IgD-negative memory B cell (primary cell): Measurements from ENCODE around the gene PCDH9. TPM values are rescaled to one million over a fixed set of nuclear protein-coding genes. Genes with fewer than 3 reads are reported as not detected.

Experiments
- H3K27ac Mint-ChIP-seq, 3 donors: one replicate each; pipeline ENCODE4 v1.8.0; 2020 to 2022; ENCODE audit warnings: mild to moderate bottlenecking in 3 of 3, mixed read lengths in 3 of 3, moderate library complexity in 1 of 3
- H3K27me3 Mint-ChIP-seq: one replicate; pipeline ENCODE4 v1.8.0; 2021; ENCODE audit warnings: mixed read lengths
- H3K36me3 Mint-ChIP-seq: one replicate; pipeline ENCODE4 v1.8.0; 2020; ENCODE audit warnings: mild to moderate bottlenecking, mixed read lengths
- H3K4me1 Mint-ChIP-seq, 3 donors: one replicate each; pipeline ENCODE4 v1.8.0; 2020 to 2022; ENCODE audit warnings: mixed read lengths in 3 of 3, mild to moderate bottlenecking in 1 of 3
- H3K4me3 Mint-ChIP-seq, 4 donors: one replicate each; pipeline ENCODE4 v1.8.0; 2020 to 2022; ENCODE audit warnings: mild to moderate bottlenecking in 4 of 4, mixed read lengths in 4 of 4, moderate library complexity in 3 of 4
- H3K9me3 Mint-ChIP-seq, 3 donors: one replicate each; pipeline ENCODE4 v1.8.0; 2020 to 2021; ENCODE audit warnings: mixed read lengths in 3 of 3, mild to moderate bottlenecking in 1 of 3
- polyA plus RNA-seq: library from polyadenylated mRNA; unstranded; fragments of 300-500 nt; fragmentation: Illumina TruSeq; gene quantifications from one replicate; pipeline ENCODE4 v1.2.3, GENCODE V29; 2021

PCDH9 gene, protein sequence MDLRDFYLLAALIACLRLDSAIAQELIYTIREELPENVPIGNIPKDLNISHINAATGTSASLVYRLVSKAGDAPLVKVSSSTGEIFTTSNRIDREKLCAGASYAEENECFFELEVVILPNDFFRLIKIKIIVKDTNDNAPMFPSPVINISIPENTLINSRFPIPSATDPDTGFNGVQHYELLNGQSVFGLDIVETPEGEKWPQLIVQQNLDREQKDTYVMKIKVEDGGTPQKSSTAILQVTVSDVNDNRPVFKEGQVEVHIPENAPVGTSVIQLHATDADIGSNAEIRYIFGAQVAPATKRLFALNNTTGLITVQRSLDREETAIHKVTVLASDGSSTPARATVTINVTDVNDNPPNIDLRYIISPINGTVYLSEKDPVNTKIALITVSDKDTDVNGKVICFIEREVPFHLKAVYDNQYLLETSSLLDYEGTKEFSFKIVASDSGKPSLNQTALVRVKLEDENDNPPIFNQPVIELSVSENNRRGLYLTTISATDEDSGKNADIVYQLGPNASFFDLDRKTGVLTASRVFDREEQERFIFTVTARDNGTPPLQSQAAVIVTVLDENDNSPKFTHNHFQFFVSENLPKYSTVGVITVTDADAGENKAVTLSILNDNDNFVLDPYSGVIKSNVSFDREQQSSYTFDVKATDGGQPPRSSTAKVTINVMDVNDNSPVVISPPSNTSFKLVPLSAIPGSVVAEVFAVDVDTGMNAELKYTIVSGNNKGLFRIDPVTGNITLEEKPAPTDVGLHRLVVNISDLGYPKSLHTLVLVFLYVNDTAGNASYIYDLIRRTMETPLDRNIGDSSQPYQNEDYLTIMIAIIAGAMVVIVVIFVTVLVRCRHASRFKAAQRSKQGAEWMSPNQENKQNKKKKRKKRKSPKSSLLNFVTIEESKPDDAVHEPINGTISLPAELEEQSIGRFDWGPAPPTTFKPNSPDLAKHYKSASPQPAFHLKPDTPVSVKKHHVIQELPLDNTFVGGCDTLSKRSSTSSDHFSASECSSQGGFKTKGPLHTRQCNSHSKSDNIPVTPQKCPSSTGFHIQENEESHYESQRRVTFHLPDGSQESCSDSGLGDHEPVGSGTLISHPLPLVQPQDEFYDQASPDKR (N-terminal part only)
- 2.3 TPM for polyA plus RNA-seq

DNA sequence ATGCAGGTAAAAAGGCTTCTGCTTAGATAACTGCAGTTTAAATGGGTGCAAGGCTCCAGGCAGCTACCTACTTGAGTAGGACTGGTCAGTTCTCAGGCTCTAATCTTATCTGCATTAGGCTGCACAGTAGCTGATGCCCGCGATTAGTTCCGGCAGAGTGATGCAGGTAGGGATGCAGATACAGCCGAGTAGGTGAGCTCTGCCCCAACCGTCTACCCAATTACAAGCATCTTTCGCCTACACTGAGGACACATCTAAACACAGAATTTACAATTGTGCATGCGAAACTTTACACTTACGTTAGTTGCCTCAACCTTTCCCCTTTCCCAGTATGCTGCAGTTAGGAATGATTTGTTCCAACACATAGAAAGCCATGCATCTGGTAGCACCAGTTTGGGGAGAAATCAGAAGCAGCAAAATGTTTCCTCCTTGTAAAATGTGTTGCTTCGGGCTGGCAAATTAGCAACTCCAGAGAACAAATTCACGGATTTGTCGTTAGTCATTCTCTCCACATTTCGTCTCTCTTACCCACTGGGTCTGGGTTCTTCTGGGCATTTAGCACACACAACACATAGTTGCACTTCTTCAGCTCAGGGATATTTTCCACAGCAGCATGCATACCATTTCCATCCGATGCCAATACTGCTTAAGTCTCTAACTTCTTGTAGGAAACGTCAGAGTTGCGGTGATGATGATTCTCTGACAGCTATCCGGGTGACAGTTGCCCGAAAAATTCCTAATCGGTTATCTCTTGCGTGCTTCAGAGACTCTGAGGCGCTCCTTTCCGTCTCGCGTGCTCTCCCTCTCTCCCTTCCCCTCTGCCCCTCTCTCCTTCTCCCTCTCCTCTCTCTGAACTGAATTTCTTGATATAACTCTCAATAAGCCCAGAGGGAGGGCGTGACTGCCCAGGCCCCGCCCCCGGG is at the start of gene PCDH9:
TSS of gene PCDH9 (minus strand) at position 856 of the 923 bp plus-strand sequence. CDS start 1,896 bp downstream, outside the sequence.
- Mint-ChIP-seq H3K4me1 (peaks cover 4 to 6% (median 6%) of the 10 kb centered on the region in 3 donors), H3K4me3 (no peak within 1 kb of the TSS), H3K36me3 (no peaks in the 10 kb centered on the region), H3K27me3 (peaks cover 7% of the 10 kb centered on the region), H3K27ac (peak within 1 kb of the TSS in 1 of 3 donors; percentile 7), H3K9me3 (no peaks in the 10 kb centered on the region)

DNA sequence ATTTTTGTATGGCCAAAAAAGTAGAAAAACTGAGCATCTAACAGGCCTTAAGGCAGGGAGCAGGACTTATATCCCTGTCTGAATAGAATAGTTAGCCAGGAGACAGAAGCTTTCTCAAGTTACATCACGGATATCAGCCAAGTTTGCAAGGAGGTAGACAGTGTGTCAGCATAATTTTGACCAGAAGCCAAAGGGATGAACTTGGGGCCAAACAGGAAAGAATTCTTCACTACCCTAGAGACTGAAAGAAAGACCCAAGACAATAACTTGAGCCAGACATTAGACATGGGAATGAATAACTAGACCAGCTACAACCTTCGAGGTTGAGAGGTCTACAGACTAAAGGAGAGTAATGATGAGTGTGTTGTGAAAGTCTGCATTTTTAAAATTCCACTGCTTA is 48.1 kb upstream of the PCDH9 start:
- H3K9me3 Mint-ChIP-seq = peaks cover 0 to 7% (median 1%) of the 10 kb centered on the region in 3 donors

DNA sequence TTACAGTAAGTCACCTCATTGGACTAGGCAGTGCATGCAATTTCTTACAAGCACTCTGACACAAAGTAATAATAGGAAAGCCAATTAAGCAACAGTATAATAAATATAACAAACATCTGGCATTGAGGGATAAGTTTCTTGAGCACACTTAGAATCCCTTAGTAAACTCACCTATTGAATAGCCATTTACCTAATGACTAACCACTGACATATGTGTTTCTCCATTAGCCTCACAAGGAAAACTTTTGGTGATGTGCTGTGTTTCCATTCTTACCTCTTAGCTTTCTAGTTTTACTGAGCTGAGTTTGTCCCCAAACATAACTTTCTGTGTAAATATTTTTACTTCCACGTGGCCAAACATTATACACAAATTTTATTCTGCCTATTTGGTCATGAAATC is 47.4 kb upstream of the PCDH9 start:
- Mint-ChIP-seq H3K4me3 (no peak overlapping the region), H3K9me3 (peaks cover 1 to 7% (median 1%) of the 10 kb centered on the region in 3 donors), H3K27me3 (no peaks in the 10 kb centered on the region), H3K36me3 (no peaks in the 10 kb centered on the region), H3K4me1 (no peaks in the 10 kb centered on the region), H3K27ac (no peak overlapping the region)

More for the DNA sequence above, 48.1 kb upstream of the PCDH9 start:
- H3K27me3 Mint-ChIP-seq = no peaks in the 10 kb centered on the region
- no peak overlapping the region for H3K27ac Mint-ChIP-seq
- no peaks in the 10 kb centered on the region for H3K4me1 Mint-ChIP-seq
- H3K36me3 Mint-ChIP-seq = no peaks in the 10 kb centered on the region
- no peak overlapping the region for H3K4me3 Mint-ChIP-seq

DNA sequence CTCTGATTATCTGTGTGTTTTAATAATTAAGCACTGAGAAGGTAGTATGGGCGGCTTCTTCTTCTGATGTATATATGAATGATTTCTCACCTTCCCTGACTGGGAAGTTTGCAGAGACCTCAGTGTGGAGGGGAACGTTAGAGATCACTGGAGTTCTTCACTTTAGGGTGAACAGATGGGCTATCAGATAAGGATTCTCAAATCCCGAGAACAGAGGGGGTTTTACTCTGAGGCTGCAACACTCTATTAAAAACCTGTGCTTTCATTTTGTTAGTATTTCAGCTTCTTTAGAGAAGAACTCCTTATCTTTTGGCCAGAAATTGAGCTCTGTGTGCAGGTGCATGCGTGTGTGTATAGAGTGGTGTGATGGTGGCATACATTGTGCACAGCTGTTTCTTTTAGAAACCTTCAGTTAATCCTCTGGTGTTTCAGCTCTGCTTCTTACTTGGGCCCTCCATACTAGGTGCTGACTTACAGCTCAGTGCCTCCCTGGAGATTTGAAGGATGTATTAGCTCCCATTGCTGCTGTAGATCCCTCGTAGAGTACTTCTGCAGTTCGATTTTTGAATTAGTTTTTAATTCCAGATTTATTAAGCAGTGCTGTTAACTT is 45.3 kb upstream of the PCDH9 start:
- Mint-ChIP-seq H3K9me3 (peaks cover 1 to 7% (median 3%) of the 10 kb centered on the region in 3 donors), H3K4me1 (no peaks in the 10 kb centered on the region), H3K27ac (no peak overlapping the region), H3K27me3 (no peaks in the 10 kb centered on the region), H3K36me3 (no peaks in the 10 kb centered on the region), H3K4me3 (no peak overlapping the region)

DNA sequence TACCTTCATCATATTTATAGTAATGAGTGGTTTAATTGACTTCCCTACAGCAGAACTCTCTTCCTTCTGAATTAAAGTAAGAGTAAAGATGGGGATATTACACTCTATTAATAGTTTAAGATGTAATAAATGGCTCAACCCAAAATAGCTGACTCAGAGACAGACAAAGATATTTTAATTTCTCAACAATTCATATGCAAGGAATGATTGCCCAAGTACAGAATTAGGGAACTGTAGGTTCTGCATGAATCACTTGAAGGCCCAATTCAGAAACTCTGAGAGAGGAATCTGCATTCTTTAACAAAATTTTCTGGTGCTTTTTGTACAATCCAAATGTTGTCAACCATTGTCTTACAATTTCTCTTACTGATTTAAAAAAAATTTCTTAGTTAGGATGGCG is 42.9 kb upstream of the PCDH9 start:
- H3K4me1 Mint-ChIP-seq = no peaks in the 10 kb centered on the region
- no peaks in the 10 kb centered on the region for H3K36me3 Mint-ChIP-seq
- peaks cover 1 to 9% (median 6%) of the 10 kb centered on the region in 3 donors for H3K9me3 Mint-ChIP-seq
- no peaks in the 10 kb centered on the region for H3K27me3 Mint-ChIP-seq
- no peak overlapping the region for H3K4me3 Mint-ChIP-seq
- H3K27ac Mint-ChIP-seq = no peak overlapping the region

DNA sequence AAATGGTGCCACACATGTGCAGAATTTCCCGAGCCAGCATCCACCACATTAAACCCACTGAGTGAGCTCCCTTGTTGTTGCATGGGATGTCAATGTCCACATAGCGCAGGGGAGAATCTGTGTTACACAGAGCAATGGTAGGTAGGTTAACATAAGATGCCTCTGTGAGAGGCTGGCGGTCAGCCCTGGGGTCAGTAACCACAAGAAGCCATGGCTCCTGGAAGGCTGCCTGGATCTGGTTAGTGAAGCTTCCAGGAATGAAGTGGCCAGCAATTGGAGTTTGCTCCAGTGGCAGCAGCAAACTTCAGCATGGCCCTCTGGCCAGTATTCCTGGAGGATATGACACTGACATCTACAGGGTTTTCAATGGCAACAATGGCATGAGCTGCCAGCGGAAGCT is 37.0 kb upstream of the PCDH9 start:
- H3K4me1 Mint-ChIP-seq = no peaks in the 10 kb centered on the region
- H3K4me3 Mint-ChIP-seq = no peak overlapping the region
- peaks cover 0 to 5% (median 5%) of the 10 kb centered on the region in 3 donors for H3K9me3 Mint-ChIP-seq
- no peaks in the 10 kb centered on the region for H3K27me3 Mint-ChIP-seq
- no peaks in the 10 kb centered on the region for H3K36me3 Mint-ChIP-seq
- H3K27ac Mint-ChIP-seq = no peak overlapping the region

DNA sequence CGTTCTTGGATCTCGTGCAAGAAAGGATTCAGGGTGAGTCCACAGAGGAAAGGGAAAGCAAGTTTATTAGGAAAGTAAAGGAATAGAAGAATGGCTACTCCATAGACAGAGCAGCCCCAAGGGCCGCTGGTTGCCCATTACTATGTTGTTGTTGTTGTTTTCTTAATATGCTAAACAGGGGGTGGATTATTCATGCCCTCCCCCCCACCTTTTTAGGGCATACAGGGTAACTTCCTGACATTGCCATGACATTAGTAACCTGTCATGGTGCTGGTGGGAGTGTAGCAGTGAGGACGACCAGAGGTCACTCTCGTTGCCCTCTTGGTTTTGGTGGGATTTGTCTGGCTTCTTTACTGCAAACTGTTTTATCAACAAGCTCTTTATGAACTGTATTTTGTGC is 29.1 kb upstream of the PCDH9 start:
- Mint-ChIP-seq H3K9me3 (peaks cover 0 to 11% (median 3%) of the 10 kb centered on the region in 3 donors), H3K27me3 (no peaks in the 10 kb centered on the region), H3K27ac (no peak overlapping the region), H3K36me3 (no peaks in the 10 kb centered on the region), H3K4me1 (no peaks in the 10 kb centered on the region), H3K4me3 (no peak overlapping the region)

DNA sequence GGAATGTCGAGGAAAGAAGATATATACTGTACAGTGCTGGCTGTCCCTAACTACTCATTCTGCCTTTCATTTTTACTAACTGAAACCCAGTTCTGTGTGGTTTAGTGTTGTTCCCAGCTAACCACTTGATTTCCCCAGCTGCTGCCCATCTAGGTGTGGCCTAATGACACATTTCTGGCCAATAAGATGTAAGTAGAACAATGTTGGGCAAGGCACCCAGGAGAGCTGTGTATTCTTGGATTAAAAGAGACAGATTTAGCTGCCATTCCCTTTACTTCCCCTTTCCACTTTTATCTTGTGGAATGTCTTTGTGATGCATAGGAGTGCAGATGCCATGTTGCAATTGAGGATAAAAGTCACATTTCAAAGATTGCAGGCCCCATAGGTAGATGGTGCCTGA is 28.3 kb upstream of the PCDH9 start:
- Mint-ChIP-seq H3K4me3 (no peak overlapping the region), H3K4me1 (no peaks in the 10 kb centered on the region), H3K27me3 (no peaks in the 10 kb centered on the region), H3K9me3 (peaks cover 0 to 8% (median 3%) of the 10 kb centered on the region in 3 donors), H3K27ac (no peak overlapping the region), H3K36me3 (no peaks in the 10 kb centered on the region)

DNA sequence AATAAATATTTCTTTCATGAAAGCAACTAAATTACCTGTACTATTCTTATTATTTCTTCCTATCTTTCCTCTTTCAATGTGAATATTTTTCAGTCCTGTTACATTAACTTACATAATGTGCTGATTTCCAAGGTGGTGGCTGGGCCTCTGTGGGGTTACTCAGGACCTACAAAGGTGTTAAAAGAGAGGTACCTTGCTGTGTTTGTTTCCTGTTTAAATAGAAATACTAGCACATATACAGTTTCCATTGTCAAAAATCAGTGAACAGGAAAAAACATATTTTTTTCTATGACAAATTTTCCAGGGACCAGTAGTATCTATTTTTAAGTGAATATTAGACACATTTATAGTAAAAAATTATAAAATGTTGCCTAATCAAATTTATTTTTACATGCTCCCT is 8.7 kb upstream of the PCDH9 start:
- no peak overlapping the region for H3K27ac Mint-ChIP-seq
- no peaks in the 10 kb centered on the region for H3K36me3 Mint-ChIP-seq
- H3K4me1 Mint-ChIP-seq = no peaks in the 10 kb centered on the region
- H3K9me3 Mint-ChIP-seq = no peaks in the 10 kb centered on the region
- no peaks in the 10 kb centered on the region for H3K27me3 Mint-ChIP-seq
- no peak overlapping the region for H3K4me3 Mint-ChIP-seq

DNA sequence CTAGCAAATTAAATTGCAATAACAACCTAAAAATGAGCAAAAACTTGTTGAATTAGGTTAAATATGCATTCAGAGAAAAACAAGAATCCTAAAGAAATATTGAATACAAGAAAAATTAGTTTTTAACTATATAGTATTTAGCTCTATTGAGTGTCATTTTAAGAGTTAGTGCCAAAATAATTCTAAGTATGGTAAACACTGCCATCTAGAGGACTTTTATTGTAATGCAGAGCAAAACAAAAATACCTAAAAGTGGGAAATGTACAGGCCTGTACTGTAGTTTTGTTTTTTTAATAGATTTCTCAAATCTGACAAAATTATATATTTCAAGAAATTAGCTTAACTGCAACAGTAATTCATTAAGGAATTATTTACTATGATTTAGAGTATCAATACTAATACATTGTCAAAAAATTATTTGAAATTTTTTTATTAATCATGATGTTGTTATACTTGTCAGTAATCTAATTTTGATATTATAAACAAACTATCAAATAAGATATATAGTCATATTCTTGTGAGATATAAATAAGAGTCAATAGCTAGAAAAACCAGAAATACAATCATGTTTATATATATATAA is 8.2 kb upstream of the PCDH9 start:
- no peak overlapping the region for H3K27ac Mint-ChIP-seq
- H3K4me1 Mint-ChIP-seq = no peaks in the 10 kb centered on the region
- no peak overlapping the region for H3K4me3 Mint-ChIP-seq
- no peaks in the 10 kb centered on the region for H3K9me3 Mint-ChIP-seq
- no peaks in the 10 kb centered on the region for H3K27me3 Mint-ChIP-seq
- no peaks in the 10 kb centered on the region for H3K36me3 Mint-ChIP-seq

DNA sequence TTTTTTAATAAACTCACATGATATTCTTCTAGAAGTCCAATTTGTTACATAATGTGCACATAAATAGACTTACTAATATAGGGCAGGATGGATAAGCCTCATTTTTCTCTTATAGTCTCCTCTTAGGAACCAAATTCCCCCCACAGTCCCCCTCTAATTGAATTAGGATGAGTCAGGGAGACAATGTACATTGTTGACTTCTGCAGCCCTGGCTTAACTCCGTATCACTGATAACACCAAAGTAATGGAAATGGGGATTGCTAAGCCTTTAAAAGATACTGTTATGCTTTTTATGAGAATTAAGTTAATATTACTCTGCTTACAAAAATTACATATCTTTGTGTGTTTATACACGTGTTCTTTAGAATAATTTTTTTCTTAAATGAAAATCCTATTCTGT is 5.1 kb upstream of the PCDH9 start:
- H3K4me3 Mint-ChIP-seq = no peak overlapping the region
- peaks cover 4 to 6% (median 6%) of the 10 kb centered on the region in 3 donors for H3K4me1 Mint-ChIP-seq
- no peaks in the 10 kb centered on the region for H3K9me3 Mint-ChIP-seq
- H3K27ac Mint-ChIP-seq = no peak overlapping the region
- H3K27me3 Mint-ChIP-seq = peaks cover 7% of the 10 kb centered on the region
- H3K36me3 Mint-ChIP-seq = no peaks in the 10 kb centered on the region

DNA sequence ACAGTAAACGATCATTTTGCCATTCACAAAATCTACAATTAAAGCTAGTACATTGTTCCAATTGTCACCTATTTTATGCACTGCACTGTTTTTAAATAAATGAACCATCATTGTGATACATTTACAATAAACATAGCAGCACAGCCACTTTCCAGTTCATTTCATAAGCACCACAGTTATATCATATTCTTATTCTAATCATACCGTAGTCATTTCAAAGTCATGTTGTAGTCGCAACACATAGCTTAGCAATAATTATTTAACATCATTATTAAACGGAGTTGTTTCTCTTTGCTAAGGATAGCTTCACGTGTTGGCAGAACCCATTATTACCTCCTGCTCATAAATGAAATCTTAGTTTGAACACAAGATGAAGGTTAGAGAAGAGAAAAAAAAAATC is 2.2 kb upstream of the PCDH9 start:
- no peaks in the 10 kb centered on the region for H3K9me3 Mint-ChIP-seq
- peaks cover 4 to 6% (median 6%) of the 10 kb centered on the region in 3 donors for H3K4me1 Mint-ChIP-seq
- no peaks in the 10 kb centered on the region for H3K36me3 Mint-ChIP-seq
- H3K27me3 Mint-ChIP-seq = peaks cover 7% of the 10 kb centered on the region
- H3K4me3 Mint-ChIP-seq = peak overlapping the region in 1 of 4 donors; percentile 34
- H3K27ac Mint-ChIP-seq = no peak overlapping the region

DNA sequence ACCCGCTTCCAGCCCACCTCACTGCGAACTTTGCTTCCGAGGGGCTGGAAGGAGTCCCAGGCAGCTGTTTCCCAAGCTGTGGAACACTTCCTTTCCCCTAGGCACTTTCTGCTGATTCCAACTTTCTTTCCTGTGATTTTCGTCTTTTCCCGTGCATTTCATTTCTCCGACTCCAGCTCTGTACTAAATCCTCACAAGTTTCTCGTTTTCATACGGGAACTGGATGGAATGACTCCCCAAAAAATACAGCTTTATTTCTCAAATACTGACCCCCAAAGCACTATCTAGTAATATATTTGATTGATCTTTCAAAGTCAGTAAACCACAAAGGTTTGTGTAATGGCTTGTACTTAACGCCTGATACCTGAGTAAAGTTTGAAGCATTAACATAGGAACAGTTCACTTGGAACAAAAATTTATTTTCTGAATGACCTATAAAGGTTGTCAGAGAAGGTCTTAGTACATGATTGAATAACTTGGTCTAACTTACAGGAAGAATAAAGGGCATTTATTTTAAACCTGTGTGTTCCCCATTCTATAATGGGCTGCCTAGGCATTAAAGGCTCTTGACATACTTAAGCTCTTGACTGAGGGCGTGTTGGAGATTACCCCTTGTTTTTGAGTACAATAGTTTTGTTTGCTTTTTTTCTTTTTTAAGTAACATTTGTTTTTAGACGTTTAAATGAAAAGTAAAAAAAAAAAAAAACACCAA is 1.3 kb upstream of the PCDH9 start:
- Mint-ChIP-seq H3K9me3 (no peaks in the 10 kb centered on the region), H3K27me3 (peaks cover 7% of the 10 kb centered on the region), H3K4me3 (no peak overlapping the region), H3K36me3 (no peaks in the 10 kb centered on the region), H3K27ac (peak overlapping the region in 2 of 3 donors; percentile 7 to 26), H3K4me1 (peaks cover 4 to 6% (median 6%) of the 10 kb centered on the region in 3 donors)
